ENCODE results near the gene HNRNPH1.

DNA sequence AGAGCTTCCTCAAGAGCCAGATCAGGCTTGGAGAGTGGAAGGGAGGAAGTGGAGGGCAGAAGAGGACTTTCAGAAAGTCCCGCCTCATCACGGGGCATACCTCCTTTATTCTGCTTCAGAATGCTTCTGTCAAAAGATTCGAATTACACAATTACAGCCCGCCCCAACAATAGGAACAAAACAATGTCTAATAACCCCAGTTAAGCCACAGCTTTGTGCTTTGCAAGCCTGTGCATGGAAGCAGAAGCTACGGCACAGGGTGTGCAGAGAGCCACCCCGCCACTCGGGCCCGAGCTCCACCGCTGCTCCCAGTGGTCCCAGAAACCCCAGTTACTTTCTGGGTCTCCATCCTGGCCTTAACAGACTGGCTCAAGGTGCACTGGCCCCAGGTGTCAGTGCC, 23.5 kb downstream of the HNRNPH1 start:
- no peak for TF ChIP-seq CTCF (IDR thresholded peaks at IDR 0.05; ENCODE audit: low read depth, low read length)
- TF ChIP-seq POLR2A (IDR thresholded peaks at IDR 0.05; ENCODE audit: extremely low read depth, insufficient read length): no peak
- TF ChIP-seq, protein P1, sequence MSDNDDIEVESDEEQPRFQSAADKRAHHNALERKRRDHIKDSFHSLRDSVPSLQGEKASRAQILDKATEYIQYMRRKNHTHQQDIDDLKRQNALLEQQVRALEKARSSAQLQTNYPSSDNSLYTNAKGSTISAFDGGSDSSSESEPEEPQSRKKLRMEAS (IDR thresholded peaks at IDR 0.05; ENCODE audit: low read depth, low read length): no peak
- no peak for TF ChIP-seq MYC (IDR thresholded peaks at IDR 0.05; ENCODE audit: low read depth, low read length)

Data from NB4 (cell line).